NCI-H2107 treated with DMSO at 0.1 percent for 48 hours (cell line): ENCODE data around the gene GSG1L.

ENCODE experiments used
- DNase-seq: peaks from one replicate; lab custom pipeline; 2025; ENCODE audit not compliant: unreplicated experiment; lab: John Stamatoyannopoulos, UW

The GSG1L gene

GRCh38 chr16:27859020-27859419 is 204.5 kb downstream of the GSG1L start:
- DNase-seq, result no peak

- DNase-seq, result no peak
Measured at GRCh38 chr16:27853651-27854050, 209.9 kb downstream of the GSG1L start.

GRCh38 chr16:27853101-27853500 is 210.4 kb downstream of the GSG1L start:
- DNase-seq, result no peak

- no peak for DNase-seq
Measured at GRCh38 chr16:27852681-27853080, 210.8 kb downstream of the GSG1L start.

GRCh38 chr16:27852116-27852515 is 211.4 kb downstream of the GSG1L start:
- no peak for DNase-seq

GRCh38 chr16:27851586-27851985 is 211.9 kb downstream of the GSG1L start:
- no peak for DNase-seq

- DNase-seq, result no peak
Measured at GRCh38 chr16:27849621-27850020, 213.9 kb downstream of the GSG1L start.

- DNase-seq, result no peak
Measured at GRCh38 chr16:27847030-27847550, 216.4 kb downstream of the GSG1L start.

- no peak for DNase-seq
Measured at GRCh38 chr16:27844826-27845225, 218.7 kb downstream of the GSG1L start.

GRCh38 chr16:27843800-27844199 is 219.7 kb downstream of the GSG1L start:
- DNase-seq, result no peak

- no peak for DNase-seq
Measured at GRCh38 chr16:27841911-27842310, 221.6 kb downstream of the GSG1L start.

- no peak for DNase-seq
Measured at GRCh38 chr16:27841061-27841801, 222.3 kb downstream of the GSG1L start.

- no peak for DNase-seq
Measured at GRCh38 chr16:27840311-27841060, 223.0 kb downstream of the GSG1L start.

- DNase-seq, result no peak
Measured at GRCh38 chr16:27839419-27839818, 224.1 kb downstream of the GSG1L start.

GRCh38 chr16:27838536-27839175 is 224.9 kb downstream of the GSG1L start:
- no peak for DNase-seq

- DNase-seq, result no peak
Measured at GRCh38 chr16:27829975-27830374, 233.5 kb downstream of the GSG1L start.

- DNase-seq, result no peak
Measured at GRCh38 chr16:27828671-27829070, 234.8 kb downstream of the GSG1L start.

GRCh38 chr16:27827765-27828164 is 235.7 kb downstream of the GSG1L start:
- DNase-seq, result no peak

GRCh38 chr16:27826893-27827289 is 236.6 kb downstream of the GSG1L start:
- DNase-seq, result no peak

- no peak for DNase-seq
Measured at GRCh38 chr16:27826081-27826892, 237.2 kb downstream of the GSG1L start.

GRCh38 chr16:27824786-27825185 is 238.7 kb downstream of the GSG1L start:
- no peak for DNase-seq
